HG03469 (cell line): ENCODE measurements around the gene ZNF865.
A peak's percentile ranks its signal among the peaks of the same experiment; 100 is the strongest.
"Not testable (repeated sequence)": the region's sequence is repeated elsewhere in the genome, so short reads cannot be mapped to it uniquely, and the experiment has no call there.

Experiments
- ATAC-seq: cut with Tn5 transposase; IDR thresholded peaks from one replicate; pipeline ENCODE4 v1.9.1; 2021; ENCODE audit warnings: mild to moderate bottlenecking, moderate library complexity, moderate number of reproducible peaks; ENCODE audit not compliant: unreplicated experiment

ZNF865 gene

DNA sequence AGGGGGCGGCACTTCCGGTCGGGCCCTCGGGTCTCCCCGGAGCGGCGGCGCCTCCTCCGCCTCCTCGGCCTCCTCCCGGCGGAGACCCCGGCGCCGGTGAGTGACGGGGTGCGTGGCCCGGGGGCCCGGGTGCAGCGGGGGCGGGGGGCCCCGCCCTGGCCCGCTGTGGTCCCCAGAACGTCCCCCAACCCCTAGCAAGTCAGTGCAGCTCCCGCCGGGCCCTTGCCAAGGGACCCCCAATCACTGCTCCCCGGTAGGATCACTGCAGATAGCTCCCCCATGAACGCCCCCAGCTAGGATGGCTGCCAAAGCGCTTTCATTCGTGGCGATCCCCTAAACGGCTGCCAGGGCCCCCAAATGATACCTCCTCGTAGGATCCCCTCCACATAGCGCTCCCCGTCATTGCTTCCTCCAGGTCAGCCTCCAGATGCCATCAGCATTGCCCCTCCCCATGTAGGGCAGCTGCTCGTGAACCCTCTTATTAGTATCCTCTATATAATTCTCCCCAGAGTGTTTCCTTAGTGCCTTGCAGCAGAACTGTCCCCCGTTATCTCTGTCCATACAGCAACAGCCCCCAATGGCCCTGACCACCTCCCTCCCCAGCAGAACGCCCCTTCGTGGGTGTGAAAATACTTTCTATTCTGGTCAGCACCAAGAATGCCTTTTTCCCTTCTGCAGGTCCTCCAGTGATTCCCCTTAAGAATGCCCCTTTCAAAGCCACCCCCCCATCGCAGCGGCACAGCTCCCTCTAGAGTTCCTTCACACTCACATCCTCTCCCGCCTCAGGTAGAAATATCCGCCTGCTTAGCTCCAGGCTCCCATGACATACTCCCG lies at the start of gene ZNF865:
ZNF865 (plus strand) TSS at position 11 of the 834 bp plus-strand sequence. CDS start 7,972 bp downstream, outside the sequence.
- peak; percentile 6 for ATAC-seq

DNA sequence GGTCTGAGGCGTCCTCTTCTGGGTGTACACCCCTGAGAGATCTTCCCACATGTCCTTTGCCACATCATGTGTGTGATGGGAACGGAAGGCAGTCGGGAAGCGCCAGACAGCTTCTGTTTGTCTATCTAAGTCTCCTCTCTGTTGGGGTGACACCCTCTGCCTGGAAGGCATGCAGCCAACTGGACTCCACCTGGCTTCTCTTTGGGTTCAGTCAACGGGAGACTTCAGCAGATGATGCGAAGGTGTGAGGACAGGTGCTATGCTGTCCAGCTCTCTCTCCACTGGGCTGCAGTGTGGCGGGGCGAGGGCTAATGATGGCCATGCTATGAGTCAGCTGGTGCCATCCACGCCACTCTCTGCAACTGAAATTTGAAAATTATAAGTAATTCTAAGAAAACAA lies 45.8 kb upstream of the ZNF865 start:
- no peak for ATAC-seq

DNA sequence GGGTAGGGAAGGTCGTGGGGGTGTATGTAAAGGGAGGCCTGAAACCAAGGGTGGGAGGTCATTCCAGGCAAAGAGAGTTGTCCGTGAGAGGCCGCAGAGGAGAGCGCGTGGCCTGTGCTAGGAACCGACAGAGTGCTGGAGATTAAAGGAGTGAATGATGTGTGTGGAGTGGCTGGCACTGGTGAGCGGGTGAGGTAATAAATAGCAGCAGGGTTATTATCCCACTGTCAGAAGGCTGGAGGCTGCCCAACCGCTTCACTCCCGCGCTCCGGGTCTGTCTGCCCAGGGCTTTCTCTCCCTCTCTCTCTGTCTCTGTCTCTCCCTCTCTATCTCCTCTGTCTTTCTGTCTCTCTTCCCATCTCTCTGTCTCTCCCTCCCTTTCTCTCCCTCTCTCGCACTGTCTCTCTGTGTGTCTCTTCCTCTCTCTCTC lies 42.2 kb upstream of the ZNF865 start:
- no peak for ATAC-seq

DNA sequence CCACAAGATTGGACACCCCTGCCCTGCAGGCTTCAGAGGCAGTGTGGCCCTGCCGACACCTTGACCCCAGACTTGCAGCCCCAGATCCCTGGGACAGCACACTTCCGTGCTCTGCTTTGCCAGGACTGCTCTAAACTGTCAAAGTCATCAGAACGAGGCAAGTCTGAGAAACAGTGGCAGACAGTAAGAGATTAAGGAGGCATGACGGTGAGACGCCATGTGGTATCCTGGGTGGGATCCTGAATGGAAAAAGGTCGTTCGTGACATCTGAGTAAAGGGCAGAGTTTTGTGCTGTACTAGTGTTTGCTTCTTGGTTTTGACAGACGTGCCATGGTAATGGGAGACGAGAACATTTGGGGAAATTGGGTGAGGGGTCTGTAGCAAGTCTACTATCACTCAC lies 38.6 kb upstream of the ZNF865 start:
- ATAC-seq, result no peak

DNA sequence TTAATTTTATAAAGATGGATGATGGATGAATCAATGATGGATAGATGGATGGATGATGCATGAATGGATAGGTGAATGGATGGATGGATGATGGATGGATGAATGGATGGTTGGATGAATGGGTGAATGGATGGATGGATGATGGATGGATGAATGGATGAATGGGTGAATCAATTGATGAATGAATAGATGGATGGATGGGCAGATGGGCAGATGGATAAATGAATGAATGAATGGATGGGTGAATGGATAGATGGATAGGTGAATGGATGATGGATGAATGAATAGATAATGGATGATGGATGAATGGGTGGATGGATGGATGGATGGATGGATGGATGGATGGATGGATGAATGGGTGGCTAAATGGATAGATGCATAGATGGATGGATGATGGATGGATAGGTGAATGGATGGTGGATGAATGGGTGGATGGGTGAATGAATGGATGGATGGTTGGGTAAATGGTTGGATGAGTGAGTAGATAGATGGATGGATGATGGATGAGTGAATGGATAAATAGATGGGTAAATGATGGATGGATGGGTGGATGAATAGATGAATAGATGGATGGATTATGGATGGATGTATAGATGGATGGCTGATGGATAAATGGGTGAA lies 37.6 kb upstream of the ZNF865 start:
- no peak for ATAC-seq

DNA sequence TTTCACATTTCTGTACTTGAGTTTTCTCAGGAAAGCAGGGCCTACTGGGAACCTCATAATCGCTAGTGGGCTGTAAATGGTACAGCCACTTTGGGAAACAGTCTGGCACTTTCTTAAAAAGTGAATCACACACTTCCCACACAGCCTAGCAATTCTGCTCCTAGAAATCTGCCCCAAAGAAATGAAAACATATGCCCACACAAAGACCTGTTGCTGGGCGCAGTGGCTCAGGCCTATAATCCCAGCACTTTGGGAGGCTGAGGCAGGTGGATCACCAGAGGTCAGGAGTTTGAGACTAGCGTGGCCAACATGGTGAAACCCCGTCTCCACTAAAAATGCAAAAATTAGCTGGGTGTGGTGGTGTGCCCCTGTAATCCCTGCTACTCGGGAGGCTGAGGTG lies 36.0 kb upstream of the ZNF865 start:
- not testable (repeated sequence) for ATAC-seq

DNA sequence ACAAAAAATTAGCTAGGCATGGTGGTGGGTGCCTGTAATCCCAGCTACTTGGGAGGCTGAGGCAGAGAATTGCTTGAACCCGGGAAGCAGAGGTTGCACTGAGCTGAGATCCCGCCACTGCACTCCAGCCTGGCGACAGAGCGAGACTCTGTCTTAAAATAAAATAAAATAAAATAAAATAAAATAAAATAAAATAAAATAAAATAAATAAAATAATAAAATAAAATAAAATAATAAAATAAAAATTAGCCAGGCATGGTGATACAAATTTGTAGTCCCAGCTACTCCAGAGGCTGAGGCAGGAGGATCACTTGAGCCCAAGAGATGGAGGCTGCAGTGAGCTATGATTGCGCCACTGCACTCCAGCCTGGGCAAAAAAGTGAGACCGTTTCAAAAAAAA lies 31.5 kb upstream of the ZNF865 start:
- not testable (repeated sequence) for ATAC-seq

DNA sequence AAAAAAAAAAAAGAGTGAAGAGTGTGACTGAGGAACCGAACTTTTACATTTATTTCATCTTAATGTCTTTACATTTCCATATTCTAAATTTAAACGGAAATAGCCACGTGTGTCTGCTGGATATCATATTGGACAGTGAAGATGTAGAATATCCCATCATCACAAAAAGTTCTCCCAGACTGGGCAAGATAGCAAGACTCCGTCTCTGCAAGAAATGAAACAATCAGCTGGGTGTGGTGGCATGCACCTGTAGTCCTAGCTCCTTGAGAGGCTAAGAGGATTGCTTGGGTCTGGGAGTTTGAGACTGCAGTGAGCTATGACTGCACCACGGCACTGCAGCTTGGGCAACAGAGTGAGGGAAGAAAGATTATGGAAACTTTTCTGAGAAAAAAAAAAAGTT lies 28.7 kb upstream of the ZNF865 start:
- no peak for ATAC-seq

DNA sequence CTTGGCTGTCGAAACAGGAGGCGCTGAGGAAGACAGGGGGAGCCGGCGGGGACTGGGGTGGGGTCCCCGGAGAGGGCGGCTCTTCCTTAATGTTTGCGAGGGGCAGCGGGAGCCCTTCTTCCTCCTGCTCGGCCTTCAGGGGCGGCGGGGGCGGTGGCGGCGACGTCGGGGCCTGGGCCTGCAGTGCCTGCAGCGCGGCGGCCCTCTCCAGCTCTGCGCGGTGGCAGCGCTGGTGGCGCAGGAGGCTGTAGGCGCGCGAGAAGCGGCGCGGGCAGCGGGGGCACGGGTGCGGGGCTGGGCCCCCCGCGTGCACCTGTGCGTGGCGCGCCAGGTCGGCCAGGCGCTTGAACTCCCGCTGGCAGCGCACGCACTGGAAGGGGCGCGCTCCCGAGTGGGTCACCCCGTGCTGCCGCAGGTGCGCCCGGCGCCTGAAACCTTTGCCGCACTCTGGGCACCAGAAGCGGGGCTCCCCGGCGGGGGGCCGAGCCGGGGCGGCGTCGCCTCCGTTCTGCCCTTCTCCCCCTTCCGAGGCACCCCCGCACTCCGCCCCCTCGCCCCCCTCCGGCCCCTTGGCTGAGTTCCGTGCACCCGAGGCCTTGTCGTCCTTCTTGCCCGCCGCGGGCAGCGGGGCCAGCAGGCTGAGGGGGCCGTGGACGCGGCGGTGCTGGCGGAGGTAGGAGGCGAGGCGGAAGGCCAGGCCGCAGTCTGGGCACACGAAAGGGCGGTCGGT lies 27.3 kb upstream of the ZNF865 start:
- no peak for ATAC-seq

DNA sequence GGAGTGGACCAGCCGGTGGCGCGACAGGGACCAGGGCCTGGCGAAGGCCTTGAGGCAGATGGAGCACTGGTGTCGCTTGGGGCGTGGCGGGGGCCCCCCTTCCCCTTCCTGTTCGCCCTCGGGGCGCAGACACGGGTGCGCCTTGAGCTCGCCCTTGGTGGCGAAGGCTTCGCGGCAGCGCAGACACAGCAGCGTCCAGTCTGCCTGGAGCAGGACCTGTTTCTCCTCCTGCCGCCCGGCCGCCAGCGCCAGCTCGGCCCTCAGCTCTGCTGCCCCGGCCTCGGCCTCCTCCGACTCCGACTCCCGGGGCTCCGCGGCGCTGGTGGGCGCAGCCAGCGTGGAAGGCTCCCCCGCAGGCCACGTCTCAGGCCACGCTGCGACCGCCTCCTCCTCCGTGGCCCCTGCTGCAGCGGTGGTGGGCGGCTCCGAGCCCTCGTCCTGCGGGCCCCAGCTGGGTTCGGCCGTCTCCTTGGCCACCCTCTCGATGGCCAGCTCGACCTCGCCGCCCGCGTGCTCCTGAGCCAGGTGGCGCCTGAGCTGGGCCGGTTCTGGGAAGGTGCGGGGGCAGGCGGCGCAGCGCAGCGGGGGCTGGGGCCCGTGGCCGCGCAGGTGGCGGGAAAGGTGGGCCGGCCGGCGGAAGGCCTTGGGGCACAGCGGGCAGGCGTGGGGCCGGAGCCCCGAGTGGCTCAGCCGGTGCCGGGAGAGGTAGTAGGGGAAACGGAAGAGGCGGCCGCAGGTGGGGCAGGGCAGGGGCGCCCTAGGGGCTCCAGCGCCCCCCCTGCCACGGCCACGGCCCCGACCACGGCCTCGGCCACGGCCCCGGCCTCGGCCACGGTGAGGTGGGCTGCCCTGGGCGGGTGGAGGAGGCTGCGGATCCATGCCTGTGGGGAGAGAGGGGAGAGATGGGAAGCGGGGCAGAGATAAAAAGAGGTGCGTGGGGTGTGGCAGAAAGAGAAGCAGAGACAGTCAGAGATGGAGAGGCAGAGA lies 26.4 kb upstream of the ZNF865 start:
- no peak for ATAC-seq

DNA sequence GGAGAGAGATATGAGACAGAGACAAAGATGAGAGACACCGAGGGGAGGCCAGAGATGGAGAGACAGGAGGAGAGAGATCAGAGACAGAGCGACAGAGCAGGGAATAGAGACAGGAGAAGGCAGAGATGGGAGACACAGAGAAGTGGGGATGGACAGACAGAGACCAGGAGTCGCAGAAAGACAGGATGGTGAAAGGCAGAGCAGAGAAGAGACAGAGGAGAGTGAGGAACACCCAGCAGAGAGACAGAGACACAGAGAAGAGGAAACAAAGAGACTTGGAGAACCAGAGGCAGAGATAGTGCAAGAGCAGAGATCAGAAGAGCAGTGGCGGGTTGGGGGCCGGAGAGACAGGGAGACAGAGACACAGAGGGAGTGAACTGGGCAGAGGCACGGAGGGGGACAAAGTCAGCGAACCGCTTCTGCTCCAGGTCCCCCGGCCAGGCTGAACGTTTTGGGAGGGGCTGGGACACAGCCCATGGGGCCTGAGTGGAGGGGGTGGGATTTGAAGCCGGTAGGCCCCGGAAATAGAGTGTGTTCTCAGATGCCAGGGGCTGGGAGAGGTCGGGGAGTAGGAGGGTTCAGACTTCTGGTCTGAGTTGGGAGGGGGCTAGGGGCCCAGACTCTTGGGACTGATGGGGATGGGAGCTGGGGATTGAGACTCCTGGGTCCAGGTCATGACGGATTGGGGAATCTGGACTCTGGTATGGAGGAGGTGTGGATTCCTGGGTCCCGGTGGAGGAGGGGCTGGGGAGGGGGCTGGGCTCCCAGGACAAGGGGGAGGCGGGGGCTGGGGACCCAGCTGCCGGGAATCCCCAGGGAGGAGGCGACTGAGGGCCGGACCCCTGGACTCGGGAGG lies 25.5 kb upstream of the ZNF865 start:
- ATAC-seq, result no peak

DNA sequence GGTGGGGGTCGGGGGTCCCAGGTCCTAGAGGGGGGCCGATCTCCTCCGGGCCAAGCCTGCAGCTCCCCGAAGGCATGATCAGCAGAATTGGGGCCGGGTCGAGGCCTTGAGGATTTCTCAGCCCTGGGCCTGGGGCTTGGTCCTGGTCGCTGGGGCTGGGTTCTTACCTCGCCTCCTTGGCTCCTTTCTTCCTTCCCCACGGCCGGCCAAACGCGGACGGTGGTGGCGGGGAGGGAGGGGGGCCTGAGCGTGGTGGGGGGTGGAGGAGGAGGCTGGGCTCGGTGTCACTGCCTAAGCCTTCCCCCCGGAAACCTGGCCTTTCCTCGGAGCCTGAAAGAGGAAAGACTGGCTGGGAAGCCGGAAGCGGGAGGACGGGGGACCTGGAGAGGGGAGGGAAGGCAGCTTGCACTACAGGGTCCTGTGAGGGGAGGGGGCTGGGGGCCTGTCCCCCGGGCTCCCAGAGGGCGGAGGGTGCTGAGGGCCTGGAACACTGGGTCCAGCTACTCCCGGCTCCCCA lies 24.8 kb upstream of the ZNF865 start, which contains the start of gene ZNF579:
ZNF579 (minus strand) TSS at position 221 of the 517 bp plus-strand sequence. CDS start 1,209 bp downstream, outside the sequence.
- no peak for ATAC-seq

DNA sequence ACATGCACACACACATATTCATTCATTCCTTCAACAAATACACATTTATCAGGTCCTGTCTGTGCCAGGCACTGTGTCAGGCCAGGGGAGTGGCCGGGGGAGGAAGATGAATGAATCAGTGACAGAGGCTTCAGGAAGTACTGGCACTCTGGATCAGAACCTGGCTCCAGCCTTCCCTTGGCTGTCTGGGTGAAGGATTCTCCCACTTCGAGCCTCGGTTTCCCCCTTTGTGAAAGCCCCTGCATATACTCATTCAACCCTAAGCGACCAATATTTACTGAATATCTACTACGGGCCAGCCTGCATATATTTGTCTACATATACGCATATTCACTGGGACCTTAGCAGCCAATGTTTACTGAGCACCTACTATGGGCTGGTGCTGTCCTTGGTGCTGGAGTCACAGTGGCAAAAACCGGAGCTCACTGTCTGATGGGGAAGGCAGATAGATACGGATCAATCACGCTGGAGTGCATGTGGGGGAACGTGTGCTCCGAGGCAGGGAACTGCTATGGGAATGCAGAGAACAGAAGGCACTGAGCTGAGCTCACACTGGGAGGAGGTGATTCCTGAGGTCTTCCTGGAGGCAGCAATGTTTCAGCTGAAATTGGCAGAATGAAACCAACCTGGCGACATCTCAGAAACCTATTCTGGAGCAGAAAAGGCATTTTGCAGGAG lies 24.2 kb upstream of the ZNF865 start:
- no peak for ATAC-seq

DNA sequence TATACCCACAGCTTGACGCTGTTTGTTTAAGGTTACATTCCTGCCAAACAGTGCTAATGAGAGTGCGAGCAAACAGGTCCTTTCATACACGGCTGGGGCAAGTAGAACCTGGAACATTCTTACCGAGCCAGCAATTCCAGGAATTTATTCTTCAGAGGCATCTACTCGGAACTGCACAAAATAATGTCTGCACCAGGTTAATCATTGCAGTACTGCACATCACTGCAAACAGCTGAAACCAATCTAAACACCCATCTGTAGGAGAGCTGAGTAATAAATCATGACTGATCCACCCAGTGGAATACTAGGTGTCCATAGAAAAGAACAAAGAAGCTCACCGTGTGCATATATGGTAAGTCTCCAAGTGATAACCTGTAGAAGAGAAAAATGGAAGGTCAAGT lies 23.6 kb upstream of the ZNF865 start:
- ATAC-seq, result no peak

DNA sequence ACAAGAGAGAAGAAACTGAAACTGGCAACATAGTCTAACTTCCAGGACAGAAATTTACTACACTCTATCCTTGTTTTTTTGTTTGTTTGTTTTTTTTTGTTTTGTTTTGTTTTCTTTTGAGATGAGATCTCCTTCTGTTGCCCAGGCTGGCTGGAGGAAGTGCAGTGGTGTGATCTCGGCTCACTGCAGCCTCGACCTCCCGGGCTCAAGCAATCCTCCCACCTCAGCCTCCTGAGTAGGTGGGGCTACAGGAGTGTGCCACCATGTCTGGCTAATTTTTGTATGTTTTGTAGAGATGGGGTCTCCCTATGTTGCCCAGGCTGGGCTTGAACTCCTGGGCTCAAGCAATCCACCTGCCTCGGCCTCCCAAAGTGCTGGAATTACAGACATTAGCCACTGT lies 23.2 kb upstream of the ZNF865 start:
- ATAC-seq, result not testable (repeated sequence)

DNA sequence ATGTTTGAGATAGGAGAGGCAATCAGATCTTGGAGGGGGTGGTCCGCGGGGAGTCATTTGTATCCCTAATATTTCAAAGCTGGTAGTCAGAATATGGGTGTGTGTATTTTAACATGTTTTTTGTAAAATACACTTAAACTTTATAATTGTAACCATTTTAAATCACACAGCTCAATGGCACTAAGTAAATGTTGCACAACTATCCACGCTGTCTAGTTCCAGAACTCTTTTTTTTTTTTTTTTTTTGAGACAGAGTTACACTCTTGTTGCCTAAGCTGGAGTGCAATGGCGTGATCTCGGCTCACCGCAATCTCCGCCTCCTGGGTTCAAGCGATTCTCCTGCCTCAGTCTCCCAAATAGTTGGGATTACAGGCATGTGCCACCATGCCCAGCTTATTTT lies 21.6 kb upstream of the ZNF865 start:
- not testable (repeated sequence) for ATAC-seq

DNA sequence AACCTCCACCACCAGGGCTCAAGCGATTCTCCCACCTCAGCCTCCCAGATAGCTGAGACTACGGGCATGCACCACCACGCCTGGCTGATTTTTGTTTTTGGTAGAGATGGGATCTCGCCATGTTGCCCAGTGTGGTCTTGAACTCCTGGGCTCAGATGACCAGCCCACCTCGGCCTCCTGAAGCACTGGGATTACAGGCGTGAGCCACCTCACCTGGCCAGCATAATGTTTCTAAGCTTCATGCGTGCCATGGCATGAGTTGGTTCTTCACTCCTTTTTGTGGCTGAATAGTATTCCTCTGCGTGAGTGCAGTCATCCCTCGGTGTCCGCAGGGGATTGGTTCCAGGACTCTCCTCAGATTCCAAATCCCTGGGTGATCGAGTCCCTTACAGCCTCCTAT lies 20.6 kb upstream of the ZNF865 start:
- ATAC-seq, result no peak

DNA sequence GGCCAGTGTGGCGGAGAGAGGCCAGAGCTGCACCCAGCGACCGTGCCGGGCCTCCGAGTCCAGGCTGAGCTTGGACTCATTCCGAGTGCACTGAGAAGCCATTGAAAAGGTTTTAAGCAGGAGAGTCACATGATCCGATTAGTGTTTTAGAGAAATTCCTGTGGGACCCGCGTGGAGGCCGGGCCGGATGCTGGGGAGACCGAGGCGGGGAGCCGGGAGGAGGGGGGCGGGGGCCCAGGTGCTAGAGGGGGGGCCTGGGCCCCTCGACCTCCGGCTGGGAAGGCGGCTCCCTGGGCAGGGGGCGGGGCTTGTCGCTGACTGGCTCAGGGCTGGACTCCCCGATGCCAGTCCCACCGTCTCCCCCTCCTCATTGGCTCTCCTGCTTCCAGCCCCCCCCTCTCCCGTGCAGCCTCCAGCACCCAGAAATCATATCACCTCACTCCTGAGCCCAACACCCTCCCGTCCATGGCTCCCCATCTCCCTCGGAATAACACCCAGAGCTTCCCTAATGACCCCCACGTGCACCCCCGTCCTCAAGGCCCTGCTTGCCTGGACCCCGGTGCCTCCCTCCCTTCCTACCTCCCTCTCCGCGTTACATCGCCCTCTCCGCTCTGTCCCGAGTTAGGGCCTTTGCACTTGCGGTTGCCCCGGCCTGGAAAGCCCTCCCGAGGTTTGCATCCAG lies 19.6 kb upstream of the ZNF865 start:
- no peak for ATAC-seq
